Activated T-helper 1 cell treated with Interleukin-2 at 50 U/mL for 16 hours (primary cell): Measurements from ENCODE around the gene HOTAIR.

ENCODE experiments used
- DNase-seq: peaks from one replicate; pipeline ENCODE4 v3.0.0-alpha.2; 2020; ENCODE audit warnings: low read depth

HOTAIR gene

DNA sequence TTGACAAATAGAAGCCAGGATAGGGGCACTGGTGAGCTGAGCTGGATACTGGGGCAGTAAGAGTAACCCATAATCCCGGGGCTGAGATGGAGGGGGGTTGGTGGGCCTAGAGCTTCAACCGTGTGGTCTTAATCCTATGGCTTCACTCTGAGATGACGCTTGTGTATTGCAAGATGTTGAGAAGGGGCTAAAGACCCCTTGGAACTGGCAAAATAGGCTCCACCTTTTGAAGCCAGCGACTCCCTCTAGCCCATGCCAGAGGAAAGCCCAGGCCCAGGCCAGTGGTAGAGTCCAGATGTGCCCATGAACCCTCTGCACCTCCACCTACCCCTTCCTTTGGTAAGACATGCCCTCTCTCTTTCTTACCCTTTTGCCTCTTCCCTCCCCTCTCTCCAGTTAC, 15.4 kb downstream of the HOTAIR start:
- no peak for DNase-seq

DNA sequence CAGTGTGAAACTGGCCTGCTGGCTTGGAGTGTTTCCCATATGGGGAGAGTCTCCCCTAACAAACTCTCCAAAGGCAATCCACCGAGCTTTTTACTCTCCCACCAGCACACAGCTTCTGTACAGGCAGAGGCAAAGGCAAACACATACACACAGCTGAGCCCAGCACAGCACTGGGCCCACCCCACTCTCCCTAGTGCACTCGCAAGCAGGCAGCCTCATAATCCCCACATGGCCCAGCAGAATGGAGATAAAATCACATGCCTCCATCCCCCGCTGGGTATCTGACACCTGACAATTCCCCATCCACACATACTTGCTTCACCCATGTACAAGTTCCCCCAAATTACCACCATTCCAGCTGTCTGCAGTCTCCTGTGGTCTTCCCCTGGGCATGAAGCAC, 16.6 kb downstream of the HOTAIR start:
- DNase-seq, result no peak

DNA sequence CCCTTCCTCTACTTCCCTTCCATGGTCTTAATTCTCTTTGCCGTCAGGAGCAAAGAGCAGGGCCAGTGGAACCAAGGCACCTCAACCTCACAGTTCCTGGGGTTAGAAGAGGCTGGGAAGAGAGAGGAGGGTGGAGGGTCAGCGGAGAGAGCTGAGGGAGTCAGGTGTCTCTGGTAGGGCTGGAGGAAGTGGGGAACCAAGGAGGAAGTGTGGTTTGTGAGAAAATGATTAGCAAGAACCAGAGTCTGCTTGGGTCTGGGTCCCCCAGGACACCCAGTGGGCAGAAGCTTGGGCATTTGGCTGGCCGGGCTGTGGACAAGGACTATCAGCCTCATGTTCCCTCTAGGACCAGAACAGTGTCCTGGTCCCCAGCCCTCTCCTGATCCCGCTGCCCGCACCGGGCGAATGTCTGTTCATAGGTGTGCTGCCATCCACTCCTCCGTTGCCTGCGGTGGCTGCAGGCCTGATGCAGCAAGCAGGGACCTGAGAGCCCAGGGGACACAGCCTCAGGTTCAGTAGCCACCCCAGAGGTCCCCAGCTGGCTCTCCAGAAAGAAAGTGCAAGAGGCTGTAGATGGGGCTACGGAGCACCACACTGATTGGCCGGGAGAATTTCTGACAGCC, 17.7 kb downstream of the HOTAIR start:
- DNase-seq, result no peak

GRCh38 chr12:53956251-53956887, 18.4 kb downstream of the HOTAIR start:
- no peak for DNase-seq

- DNase-seq, result no peak
Observed at GRCh38 chr12:53955776-53956250, 18.9 kb downstream of the HOTAIR start.

DNA sequence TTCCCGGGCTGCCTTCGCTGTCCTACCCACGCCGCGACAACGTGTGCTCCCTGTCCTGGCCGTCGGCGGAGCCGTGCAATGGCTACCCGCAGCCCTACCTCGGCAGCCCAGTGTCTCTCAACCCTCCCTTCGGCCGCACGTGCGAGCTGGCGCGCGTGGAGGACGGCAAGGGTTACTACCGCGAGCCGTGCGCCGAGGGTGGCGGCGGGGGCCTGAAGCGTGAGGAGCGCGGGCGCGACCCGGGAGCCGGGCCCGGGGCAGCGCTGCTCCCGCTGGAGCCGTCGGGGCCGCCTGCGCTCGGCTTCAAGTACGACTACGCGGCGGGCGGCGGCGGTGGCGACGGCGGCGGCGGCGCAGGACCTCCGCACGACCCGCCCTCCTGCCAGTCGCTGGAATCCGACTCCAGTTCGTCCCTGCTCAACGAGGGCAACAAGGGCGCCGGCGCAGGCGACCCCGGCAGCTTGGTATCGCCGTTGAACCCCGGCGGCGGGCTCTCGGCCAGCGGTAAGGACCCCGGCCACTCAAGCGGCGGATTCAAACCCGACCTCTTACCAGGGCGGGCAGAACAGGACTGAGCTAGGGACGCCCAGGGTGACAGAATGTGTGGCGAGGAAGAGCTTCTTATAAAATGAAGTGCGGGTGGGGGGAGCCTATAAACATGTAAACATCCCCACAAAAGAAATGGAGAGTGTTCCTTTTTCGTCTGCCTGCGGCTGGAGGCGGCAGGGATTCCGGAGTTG, 19.5 kb downstream of the HOTAIR start:
- DNase-seq, result no peak

- DNase-seq, result no peak
Observed at GRCh38 chr12:53954694-53955035, 20.1 kb downstream of the HOTAIR start, which contains the start of gene HOXC12. Gene HOXC12 (plus strand): TSS chr12:53954903. CDS start chr12:53954930, 27 bp downstream.

DNA sequence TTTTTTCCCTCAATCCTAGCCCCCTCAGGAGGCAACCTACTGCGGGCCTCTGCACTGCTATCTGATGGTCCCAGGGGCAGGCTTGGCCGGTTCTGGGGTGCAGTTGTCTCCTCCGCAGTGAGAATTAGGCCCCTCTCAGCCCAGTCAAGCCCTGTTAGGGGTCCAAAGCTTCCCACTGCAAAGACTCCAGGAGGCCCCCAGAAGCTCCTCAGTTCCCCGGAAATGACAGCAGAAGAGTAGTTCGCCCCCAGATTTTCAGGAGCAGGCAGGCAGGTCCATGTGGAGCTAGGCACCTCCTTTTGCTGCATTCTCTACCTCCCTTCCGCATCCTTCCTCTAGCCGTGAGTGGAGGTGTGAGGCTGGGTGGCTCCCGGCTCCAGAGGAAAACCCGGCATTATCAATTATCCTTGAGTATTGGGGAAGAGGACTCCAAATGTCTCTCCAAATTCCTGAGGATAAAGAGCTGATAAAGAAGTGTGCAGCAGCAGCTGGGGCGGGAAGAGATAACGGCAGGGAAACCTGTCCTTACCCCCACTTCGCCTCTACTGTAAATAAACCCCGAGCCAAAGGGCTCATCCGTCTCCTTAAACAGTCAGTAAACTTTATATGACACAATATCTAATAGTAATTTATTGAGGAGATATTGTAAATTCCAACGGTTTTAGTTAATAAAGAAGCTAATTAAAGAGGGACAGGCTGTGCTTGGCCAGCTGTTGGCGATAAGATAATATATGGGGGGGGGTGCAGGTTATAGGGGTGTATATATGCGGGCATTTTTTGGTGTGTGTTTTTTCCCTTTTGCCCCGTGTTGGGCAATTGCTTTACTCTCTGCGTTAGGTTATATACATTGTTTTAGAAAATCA, 20.7 kb downstream of the HOTAIR start:
- DNase-seq, result no peak

DNA sequence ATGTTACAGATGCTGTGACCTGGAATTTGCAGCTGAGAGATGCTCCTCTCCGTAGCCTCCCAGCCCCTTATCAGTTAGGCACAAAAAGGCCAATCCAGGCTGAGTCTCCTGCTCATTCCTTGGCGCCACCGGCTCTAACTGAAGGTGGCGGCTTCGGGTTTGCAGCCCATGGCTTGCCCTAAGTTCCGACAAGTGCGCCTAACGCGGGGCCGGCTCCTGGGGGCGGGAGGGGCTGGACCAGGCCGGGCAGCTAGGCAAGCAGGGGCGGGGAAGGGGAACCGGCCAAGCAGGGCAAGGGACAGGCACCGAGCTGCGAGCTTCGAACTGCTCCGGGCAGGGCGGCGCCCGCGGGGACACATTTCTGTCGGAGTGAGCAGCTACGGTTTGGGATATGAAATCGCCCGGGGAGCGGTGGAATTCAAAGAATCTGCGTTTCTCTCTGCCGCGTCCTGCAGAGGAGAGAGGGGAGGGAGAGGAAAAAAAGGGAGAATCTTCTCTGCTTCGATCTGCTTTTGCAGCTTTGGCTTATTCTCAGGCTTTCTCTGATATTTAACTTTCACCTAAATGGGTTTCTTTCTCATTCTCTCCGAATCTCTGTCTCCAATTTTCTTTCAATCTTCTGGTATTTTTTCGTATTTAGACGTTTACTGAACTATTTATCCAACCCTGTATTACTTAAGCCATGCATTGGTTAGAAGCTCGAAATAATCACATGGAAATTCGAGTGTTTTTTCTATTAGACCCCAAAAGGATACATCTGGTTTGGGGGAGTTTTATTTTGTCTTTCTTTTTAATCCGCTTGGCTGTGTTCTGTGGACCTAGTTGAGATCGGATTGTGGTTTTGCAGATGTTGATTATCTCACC, 21.7 kb downstream of the HOTAIR start:
- DNase-seq, result no peak

- no peak for DNase-seq
Observed at GRCh38 chr12:53952335-53952694, 22.4 kb downstream of the HOTAIR start.

GRCh38 chr12:53951577-53952334, 23.0 kb downstream of the HOTAIR start:
- no peak for DNase-seq

GRCh38 chr12:53950789-53951576, 23.8 kb downstream of the HOTAIR start:
- no peak for DNase-seq

- DNase-seq, result no peak
Observed at GRCh38 chr12:53950437-53950773, 24.3 kb downstream of the HOTAIR start.

DNA sequence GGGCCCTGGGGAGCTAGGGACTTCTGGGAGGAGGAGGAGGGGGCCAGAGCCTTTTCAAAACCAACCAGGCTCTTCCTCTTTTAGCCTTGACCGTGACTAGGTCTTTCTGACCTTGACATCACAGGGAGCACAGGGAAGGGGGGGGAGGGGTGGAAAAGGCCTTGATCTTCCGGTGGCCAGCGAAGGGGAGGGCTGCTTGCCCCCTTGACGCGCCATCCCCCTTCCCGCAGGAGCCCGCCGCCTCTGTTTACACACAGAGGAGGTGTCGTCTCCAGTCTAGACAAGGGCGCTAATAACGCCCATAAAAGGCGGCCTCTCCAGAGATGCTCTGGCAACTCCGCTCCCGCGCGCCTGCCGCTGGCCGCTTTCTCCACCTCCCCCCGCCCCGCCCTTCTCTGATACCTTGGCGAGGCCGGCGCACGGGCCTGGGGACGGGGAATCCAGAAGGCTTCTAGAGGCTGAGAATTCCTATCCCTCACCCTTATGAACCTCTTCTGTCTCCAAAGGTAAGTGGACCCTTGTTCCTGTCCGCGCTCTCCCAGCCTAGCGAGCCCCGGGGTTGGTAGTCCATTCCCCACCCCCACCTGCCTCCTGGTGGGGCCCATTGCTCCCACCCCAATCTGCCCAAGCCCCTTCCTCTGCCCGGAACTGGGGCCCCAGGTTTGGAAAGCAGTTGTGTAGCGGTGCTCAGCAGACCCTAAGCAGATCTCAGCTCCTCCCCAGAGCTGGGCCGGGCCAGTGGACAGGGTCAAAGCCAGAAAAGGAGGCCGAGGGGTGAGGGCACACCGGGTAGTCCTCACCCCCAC, 24.9 kb downstream of the HOTAIR start:
- DNase-seq, result no peak

DNA sequence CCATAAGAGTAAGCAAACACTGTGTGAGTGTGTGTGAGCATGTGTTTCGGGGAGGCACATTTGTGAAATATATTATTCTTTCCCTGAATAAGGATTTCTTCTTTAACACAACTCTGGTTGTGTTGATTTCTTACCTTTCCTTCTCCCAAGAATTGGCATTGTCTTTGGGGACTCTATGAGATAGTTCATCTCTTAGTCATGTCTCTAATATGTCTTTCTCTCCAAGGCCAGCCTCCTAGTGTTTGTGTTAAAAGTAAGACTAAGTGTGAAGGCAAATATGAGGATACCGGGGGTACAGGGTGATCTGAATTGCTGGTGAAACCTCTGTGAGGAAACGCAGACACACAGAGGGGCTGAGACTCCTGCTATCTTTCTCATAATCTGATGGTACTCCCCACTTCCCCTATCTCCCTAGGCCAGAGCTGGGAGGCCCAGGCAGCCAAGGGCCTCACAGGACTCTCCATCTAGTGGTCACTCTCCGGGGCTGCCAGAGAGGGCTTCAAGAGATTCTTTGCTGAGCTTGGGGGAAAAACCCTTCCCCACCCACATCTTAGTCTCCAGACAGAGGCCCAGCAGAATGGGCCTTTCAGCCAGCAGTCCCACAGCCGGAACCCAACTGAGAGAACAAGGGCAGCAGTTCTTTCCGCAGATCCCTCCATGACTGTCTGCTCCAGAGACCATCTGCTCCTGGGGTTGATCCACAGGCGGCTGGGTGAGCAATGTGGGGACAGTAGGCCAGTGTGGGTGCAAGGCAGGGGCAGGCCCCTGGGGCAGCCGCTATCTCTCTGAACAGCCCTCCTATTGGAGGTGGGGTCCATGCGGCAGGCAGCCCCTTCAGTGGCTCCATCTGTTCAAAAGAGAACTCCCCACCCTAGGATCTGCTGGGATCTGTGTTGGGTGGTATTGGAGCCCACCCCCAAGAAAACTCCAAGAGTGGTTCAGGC, 25.8 kb downstream of the HOTAIR start:
- no peak for DNase-seq

- DNase-seq, result no peak
Observed at GRCh38 chr12:53947743-53948142, 27.0 kb downstream of the HOTAIR start.

DNA sequence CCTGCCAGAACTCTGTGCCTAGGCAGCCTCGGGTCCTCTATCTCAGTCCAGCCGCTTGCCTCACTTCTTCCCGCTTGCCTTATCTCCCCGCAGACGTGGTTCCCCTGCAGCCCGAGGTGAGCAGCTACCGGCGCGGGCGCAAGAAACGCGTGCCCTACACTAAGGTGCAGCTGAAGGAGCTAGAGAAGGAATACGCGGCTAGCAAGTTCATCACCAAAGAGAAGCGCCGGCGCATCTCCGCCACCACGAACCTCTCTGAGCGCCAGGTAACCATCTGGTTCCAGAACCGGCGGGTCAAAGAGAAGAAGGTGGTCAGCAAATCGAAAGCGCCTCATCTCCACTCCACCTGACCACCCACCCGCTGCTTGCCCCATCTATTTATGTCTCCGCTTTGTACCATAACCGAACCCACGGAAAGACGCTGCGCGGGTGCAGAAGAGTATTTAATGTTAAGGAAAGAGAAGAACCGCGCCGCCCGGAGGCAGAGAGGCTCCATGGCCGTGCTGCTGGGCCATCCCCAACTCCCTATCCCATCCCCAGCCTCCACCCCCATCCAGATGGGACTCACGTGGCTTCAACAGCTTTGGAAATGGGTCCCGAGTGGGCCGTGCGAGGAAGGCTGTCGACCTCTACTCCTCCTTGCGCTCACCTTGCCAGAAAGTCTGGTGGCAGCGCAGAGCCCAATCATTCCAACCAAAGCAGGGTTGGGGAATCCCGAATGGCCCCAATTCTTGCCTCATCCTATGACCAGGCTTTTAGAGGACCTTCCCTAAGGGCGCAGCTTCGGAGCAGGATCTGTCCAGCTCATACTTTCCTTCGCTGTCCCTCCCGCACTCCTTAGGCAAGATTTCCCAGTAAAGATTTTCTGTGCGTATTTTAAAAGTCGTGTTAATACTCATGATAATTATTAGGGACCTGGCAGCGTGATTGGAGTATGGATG, 29.6 kb downstream of the HOTAIR start:
- no peak for DNase-seq
